Thyroid gland (tissue), 4 donors: ENCODE data around the gene BIRC3. TPM values are rescaled to one million over a fixed set of nuclear protein-coding genes. Genes with fewer than 3 reads are reported as not detected.

Experiments
- DNase-seq, 2 donors: peaks; one replicate each; pipeline ENCODE4 v3.0.0-alpha.2; 2019
- H3K27ac ChIP-seq, 3 donors: fragments of 200-600 bp; sonication (generic); 1 replicate in 2 of 3; 2 replicates in 1 of 3; pipeline ENCODE4 v1.5.1; 2016 to 2019; ENCODE audit warnings: mild to moderate bottlenecking in 1 of 3, moderate library complexity in 1 of 3
- H3K27me3 ChIP-seq: fragments of 200-600 bp; sonication (generic); one replicate; pipeline ENCODE4 v1.5.1; 2019
- H3K36me3 ChIP-seq, 2 donors: fragments of 200-600 bp; sonication (generic); one replicate each; pipeline ENCODE4 v1.5.1; 2016 to 2019
- H3K4me1 ChIP-seq, 2 donors: fragments of 200-600 bp; sonication (generic); one replicate each; pipeline ENCODE4 v1.5.1; 2017 to 2019
- H3K4me3 ChIP-seq, 3 donors: fragments of 200-600 bp; sonication (generic); replicated peaks in 1 of 3; 1 replicate in 2 of 3; 2 replicates in 1 of 3; pipeline ENCODE4 v1.5.1; 2016; ENCODE audit warnings: mild to moderate bottlenecking in 1 of 3
- H3K9me3 ChIP-seq: fragments of 200-600 bp; sonication (generic); one replicate; pipeline ENCODE4 v1.5.1; 2017
- CTCF ChIP-seq, 6 experiments: fragments of 200-600 bp in 3 of 6; fragments of 450-650 bp in 3 of 6; sonication (generic) in 3 of 6; IDR thresholded peaks; one replicate each; pipeline ENCODE4 v1.5.1; 2016 to 2019; ENCODE audit warnings: antibody characterized with exemption in 6 of 6, mild to moderate bottlenecking in 2 of 6, inconsistent platforms in 1 of 6, moderate library complexity in 1 of 6
- POLR2A ChIP-seq, 2 donors: fragments of 450-650 bp; IDR thresholded peaks; one replicate each; pipeline ENCODE4 v1.6.1; 2017; ENCODE audit warnings: antibody characterized with exemption in 2 of 2, mild to moderate bottlenecking in 2 of 2, moderate library complexity in 1 of 2
- WGBS, 2 donors: methylation state at CpG; one replicate each; pipeline ENCODE4 v1.1.5; 2017; 5-methylcytosine and 5-hydroxymethylcytosine counted together
- intact Hi-C: fragments of 100-400 bp; cut with DNase I; formaldehyde crosslinking; loops from one replicate; pipeline ENCODE4 v1.15.1; 2023
- total RNA-seq, 4 donors: library from RNA; depleted of rRNA; stranded (reverse); fragments of >200 nt; gene quantifications; one replicate each; pipeline ENCODE4 v1.2.3, GENCODE V29; 2016

BIRC3 gene
- total RNA-seq, 4 donors from 2014 or later: 2.0 to 6.0 (median 4.1) TPM

- DNase-seq: no peak
- Histone ChIP-seq H3K27me3 (no peaks in the 10 kb centered on the region), H3K27ac (no peak overlapping the region), H3K4me1 (no peaks in the 10 kb centered on the region), H3K4me3 (no peak overlapping the region), H3K36me3 (peaks cover 8 to 15% of the 10 kb centered on the region in 2 donors), H3K9me3 (no peaks in the 10 kb centered on the region)
- intact Hi-C loops: no loop called here
- 80 to 81% methylated on average over 2 of the region's 2 CpGs for WGBS, 2 donors
- TF ChIP-seq CTCF (IDR thresholded peaks at IDR 0.05): no peak
- no peak for TF ChIP-seq POLR2A (IDR thresholded peaks at IDR 0.05)
Observed at GRCh38 chr11:102377891-102378290, 60.6 kb downstream of the BIRC3 start.

- H3K36me3 ChIP-seq: peaks cover 8 to 15% of the 10 kb centered on the region in 2 donors
- no peaks in the 10 kb centered on the region for H3K27me3 ChIP-seq
- no peaks in the 10 kb centered on the region for H3K9me3 ChIP-seq
- intact Hi-C loops: no loop called here
- H3K27ac ChIP-seq: no peak overlapping the region
- TF ChIP-seq CTCF (IDR thresholded peaks at IDR 0.05) (no peak), POLR2A (IDR thresholded peaks at IDR 0.05) (no peak)
- DNase-seq: no peak
- no peak overlapping the region for H3K4me3 ChIP-seq
- no peaks in the 10 kb centered on the region for H3K4me1 ChIP-seq
Observed at GRCh38 chr11:102378818-102379217, 61.5 kb downstream of the BIRC3 start.

GRCh38 chr11:102382384-102382783, 65.1 kb downstream of the BIRC3 start:
- Histone ChIP-seq H3K9me3 (no peaks in the 10 kb centered on the region), H3K4me3 (no peak overlapping the region), H3K27me3 (no peaks in the 10 kb centered on the region), H3K36me3 (peaks cover 8 to 18% of the 10 kb centered on the region in 2 donors), H3K4me1 (no peaks in the 10 kb centered on the region), H3K27ac (no peak overlapping the region)
- intact Hi-C loops: no loop called here
- 92 to 95% methylated on average over 3 of the region's 3 CpGs for WGBS, 2 donors
- DNase-seq: no peak
- TF ChIP-seq CTCF (IDR thresholded peaks at IDR 0.05) (no peak), POLR2A (IDR thresholded peaks at IDR 0.05) (no peak)

- Histone ChIP-seq H3K27me3 (no peaks in the 10 kb centered on the region), H3K36me3 (peaks cover 8 to 13% of the 10 kb centered on the region in 2 donors), H3K9me3 (no peaks in the 10 kb centered on the region), H3K4me3 (no peak overlapping the region), H3K27ac (no peak overlapping the region), H3K4me1 (no peaks in the 10 kb centered on the region)
- DNase-seq: no peak
- intact Hi-C loops: no loop called here
- TF ChIP-seq CTCF (IDR thresholded peaks at IDR 0.05): no peak
- no peak for TF ChIP-seq POLR2A (IDR thresholded peaks at IDR 0.05)
- 88 to 91% methylated on average over 3 of the region's 3 CpGs for WGBS, 2 donors
Observed at GRCh38 chr11:102383839-102384238, 66.6 kb downstream of the BIRC3 start.

GRCh38 chr11:102384419-102385079, 67.3 kb downstream of the BIRC3 start:
- intact Hi-C loops: no loop called here
- DNase-seq: no peak
- 86 to 88% methylated on average over 15 of the region's 15 CpGs for WGBS, 2 donors
- no peaks in the 10 kb centered on the region for H3K27me3 ChIP-seq
- H3K36me3 ChIP-seq: peaks cover 6 to 8% of the 10 kb centered on the region in 2 donors
- H3K4me1 ChIP-seq: no peaks in the 10 kb centered on the region
- H3K9me3 ChIP-seq: no peaks in the 10 kb centered on the region
- no peak overlapping the region for H3K27ac ChIP-seq
- H3K4me3 ChIP-seq: no peak overlapping the region
- no peak for TF ChIP-seq POLR2A (IDR thresholded peaks at IDR 0.05)
- no peak for TF ChIP-seq CTCF (IDR thresholded peaks at IDR 0.05)
